Osteoblast (primary cell): ENCODE measurements around the gene SECTM1. TPM values are rescaled to one million over a fixed set of nuclear protein-coding genes. Genes with fewer than 3 reads are reported as not detected.
A peak's percentile ranks its signal among the peaks of the same experiment; 100 is the strongest.

ENCODE experiments used
- DNase-seq: peaks from one replicate; pipeline ENCODE4 v3.0.0; 2011; ENCODE audit warnings: low spot score, mixed read lengths; ENCODE audit not compliant: insufficient read length; ENCODE audit errors: missing footprints
- H2AFZ ChIP-seq: 2 replicates; pipeline ENCODE4 v1.6.0; 2011; ENCODE audit warnings: mild to moderate bottlenecking, low read length
- H3K27ac ChIP-seq: 2 replicates; pipeline ENCODE4 v1.5.1; 2011; ENCODE audit warnings: mild to moderate bottlenecking, low read depth, low read length, moderate library complexity
- H3K27me3 ChIP-seq: 2 replicates; pipeline ENCODE4 v1.6.0; 2012; ENCODE audit warnings: mild to moderate bottlenecking, control low read depth, inconsistent platforms, low read length, moderate library complexity; ENCODE audit not compliant: insufficient read depth
- H3K36me3 ChIP-seq: 2 replicates; pipeline ENCODE4 v1.5.1; 2011; ENCODE audit warnings: mild to moderate bottlenecking, low read length, control low read depth, moderate library complexity; ENCODE audit not compliant: insufficient read depth
- H3K4me1 ChIP-seq: 2 replicates; pipeline ENCODE4 v1.5.1; 2011; ENCODE audit warnings: mild to moderate bottlenecking, low read length, control low read depth, moderate library complexity; ENCODE audit not compliant: insufficient read depth
- H3K4me2 ChIP-seq: 2 replicates; pipeline ENCODE4 v1.6.0; 2011; ENCODE audit warnings: mild to moderate bottlenecking, low read length; ENCODE audit not compliant: insufficient read depth
- H3K4me3 ChIP-seq: fragments of 200-600 bp; sonication (generic); 3 replicates; pipeline ENCODE4 v1.5.1; 2012; ENCODE audit warnings: mild to moderate bottlenecking, low read length, inconsistent platforms; ENCODE audit not compliant: insufficient read depth
- H3K79me2 ChIP-seq: 2 replicates; pipeline ENCODE4 v1.6.0; 2012; ENCODE audit warnings: mild to moderate bottlenecking, low read length, control low read depth, inconsistent platforms; ENCODE audit not compliant: insufficient read depth
- H3K9me3 ChIP-seq: 2 replicates; pipeline ENCODE4 v1.5.1; 2011; ENCODE audit warnings: low read depth, low read length, control low read depth
- H4K20me1 ChIP-seq: 2 replicates; pipeline ENCODE4 v1.6.0; 2012; ENCODE audit warnings: mild to moderate bottlenecking, low read length, control low read depth; ENCODE audit not compliant: insufficient read depth
- total RNA-seq: library from RNA; depleted of rRNA; stranded (reverse); fragments of >200 nt; gene quantifications from 2 replicates; pipeline ENCODE4 v1.2.3, GENCODE V29; 2012
- TF ChIP-seq, protein P1 (sequence below): IDR thresholded peaks from 2 replicates; pipeline ENCODE4 v1.5.1; 2011; ENCODE audit warnings: mild to moderate bottlenecking, low read depth, low read length, moderate library complexity; ENCODE audit errors: extremely low read depth

SECTM1 gene
- total RNA-seq, 1 donor: 5.8 TPM

DNA sequence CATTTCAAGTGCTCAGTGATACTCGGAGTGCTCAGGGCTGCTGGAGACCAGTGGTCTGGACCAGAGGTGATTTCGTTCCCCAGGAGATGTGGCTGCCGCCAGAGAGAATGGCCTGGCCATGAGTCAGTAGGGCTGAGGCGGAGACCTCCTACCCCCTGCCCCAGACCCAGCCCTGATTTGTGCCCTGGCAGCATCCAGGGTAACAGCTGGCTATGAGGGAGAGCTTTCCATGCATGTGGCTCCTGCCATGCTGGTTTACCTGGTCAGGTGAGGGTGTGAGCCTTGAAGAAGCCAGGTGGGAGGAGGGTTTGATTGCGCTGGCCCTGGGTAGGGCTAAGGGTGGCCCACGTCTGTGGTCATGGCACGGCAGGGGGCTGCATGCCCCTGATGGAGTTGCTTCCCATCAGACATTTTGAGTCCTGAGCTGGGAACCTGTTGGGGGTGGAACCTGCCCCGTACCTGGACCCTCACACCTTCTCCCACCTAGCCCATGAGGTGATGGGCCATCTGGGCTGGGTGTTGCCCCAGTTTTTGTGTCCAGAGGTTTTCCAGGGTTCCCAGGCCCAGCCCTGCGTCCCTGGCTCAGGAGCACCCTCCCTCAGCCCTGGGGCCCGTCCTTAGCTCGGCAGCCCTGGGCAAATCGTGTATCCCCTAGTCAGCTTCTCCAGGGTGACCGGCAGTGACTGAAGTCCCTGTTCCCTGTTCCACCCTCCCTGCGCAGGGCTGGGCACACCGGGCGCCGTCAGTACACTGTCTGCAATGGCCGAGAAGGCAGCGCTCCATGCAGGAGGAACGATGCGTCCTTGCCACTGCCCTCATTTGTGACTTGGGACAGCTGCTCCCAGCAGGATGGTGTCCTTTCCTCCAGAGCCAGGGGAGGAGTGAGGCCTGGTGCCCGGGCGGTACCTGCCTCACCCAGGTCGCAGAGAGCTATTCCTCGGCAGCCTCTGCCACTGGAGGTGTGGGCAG lies 51.0 kb downstream of the SECTM1 start:
- TF ChIP-seq, protein P1, sequence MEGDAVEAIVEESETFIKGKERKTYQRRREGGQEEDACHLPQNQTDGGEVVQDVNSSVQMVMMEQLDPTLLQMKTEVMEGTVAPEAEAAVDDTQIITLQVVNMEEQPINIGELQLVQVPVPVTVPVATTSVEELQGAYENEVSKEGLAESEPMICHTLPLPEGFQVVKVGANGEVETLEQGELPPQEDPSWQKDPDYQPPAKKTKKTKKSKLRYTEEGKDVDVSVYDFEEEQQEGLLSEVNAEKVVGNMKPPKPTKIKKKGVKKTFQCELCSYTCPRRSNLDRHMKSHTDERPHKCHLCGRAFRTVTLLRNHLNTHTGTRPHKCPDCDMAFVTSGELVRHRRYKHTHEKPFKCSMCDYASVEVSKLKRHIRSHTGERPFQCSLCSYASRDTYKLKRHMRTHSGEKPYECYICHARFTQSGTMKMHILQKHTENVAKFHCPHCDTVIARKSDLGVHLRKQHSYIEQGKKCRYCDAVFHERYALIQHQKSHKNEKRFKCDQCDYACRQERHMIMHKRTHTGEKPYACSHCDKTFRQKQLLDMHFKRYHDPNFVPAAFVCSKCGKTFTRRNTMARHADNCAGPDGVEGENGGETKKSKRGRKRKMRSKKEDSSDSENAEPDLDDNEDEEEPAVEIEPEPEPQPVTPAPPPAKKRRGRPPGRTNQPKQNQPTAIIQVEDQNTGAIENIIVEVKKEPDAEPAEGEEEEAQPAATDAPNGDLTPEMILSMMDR: no peak
- Histone ChIP-seq H2AFZ (no peak overlapping the region), H3K4me3 (no peak overlapping the region), H4K20me1 (no peaks in the 10 kb centered on the region), H3K79me2 (no peaks in the 10 kb centered on the region), H3K27ac (peak overlapping the region; percentile 26), H3K4me1 (peaks cover 22% of the 10 kb centered on the region), H3K9me3 (no peaks in the 10 kb centered on the region), H3K36me3 (no peaks in the 10 kb centered on the region), H3K4me2 (peak overlapping the region; percentile 32), H3K27me3 (no peaks in the 10 kb centered on the region)
- DNase-seq: peak; percentile 91

DNA sequence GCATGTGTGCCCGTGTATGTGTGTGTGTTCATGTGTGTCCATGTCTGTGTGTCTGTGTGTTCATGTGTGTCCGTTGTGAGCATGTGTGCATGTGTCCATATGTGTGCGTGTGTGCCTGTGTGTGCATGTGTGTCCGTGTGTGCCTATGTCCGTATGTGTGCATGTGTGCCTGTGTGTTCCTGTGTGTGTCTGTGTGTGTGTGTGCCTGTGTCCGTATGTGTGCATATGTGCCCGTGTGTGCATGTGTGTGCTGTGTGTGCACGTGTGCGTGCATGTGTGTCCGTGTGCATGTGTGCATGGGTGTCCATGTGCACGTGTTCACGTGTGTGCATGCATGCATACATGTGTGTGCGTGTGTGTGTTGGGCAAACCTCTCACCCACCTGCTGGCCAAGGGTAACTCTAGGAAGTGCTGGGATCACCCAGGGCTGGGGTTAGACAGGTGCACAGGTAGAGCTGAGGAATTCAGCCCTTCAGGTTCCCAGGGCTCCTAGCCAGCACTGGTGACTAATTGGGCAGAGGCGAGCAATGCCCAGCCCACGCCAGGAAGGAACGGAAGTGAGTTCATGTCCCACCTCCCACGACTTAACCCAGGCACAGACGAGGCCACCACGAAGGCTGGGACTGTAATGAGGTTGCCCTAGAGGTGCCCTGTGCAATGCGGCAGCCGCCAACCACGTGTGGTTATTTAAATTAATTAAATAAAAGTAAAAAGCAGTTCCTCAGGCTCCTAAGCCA lies 51.9 kb downstream of the SECTM1 start:
- DNase-seq: peak; percentile 80
- H3K27ac ChIP-seq: peak overlapping the region; percentile 26
- H4K20me1 ChIP-seq: no peaks in the 10 kb centered on the region
- no peak overlapping the region for H3K4me3 ChIP-seq
- TF ChIP-seq, protein P1: no peak
- H3K79me2 ChIP-seq: no peaks in the 10 kb centered on the region
- no peak overlapping the region for H2AFZ ChIP-seq
- peaks cover 22% of the 10 kb centered on the region for H3K4me1 ChIP-seq
- peak overlapping the region; percentile 24 for H3K4me2 ChIP-seq
- H3K9me3 ChIP-seq: no peaks in the 10 kb centered on the region
- H3K27me3 ChIP-seq: no peaks in the 10 kb centered on the region
- no peaks in the 10 kb centered on the region for H3K36me3 ChIP-seq

DNA sequence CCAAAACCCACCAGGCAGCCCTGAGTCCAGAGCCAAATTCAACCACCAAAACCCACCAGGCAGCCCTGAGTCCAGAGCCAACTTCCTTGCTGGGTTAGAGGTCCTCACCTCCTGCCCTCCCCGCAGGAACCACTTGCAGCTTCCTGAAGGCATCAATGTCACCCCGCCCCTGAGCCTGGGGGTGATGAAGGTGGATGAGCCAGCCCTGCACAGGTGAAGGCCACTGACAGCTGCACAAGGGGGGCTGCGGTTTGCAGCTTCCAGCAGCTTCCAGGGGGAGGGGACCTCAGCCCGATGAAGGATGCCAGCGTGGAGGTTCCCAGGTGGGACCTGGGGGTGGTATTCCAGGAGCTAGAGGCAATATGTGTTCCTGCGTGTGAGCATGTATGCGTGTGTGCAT lies 52.5 kb downstream of the SECTM1 start:
- Histone ChIP-seq H3K4me2 (no peak overlapping the region), H3K27me3 (no peaks in the 10 kb centered on the region), H3K4me1 (peaks cover 22% of the 10 kb centered on the region), H4K20me1 (no peaks in the 10 kb centered on the region), H3K79me2 (no peaks in the 10 kb centered on the region), H3K4me3 (no peak overlapping the region), H2AFZ (no peak overlapping the region), H3K9me3 (no peaks in the 10 kb centered on the region), H3K27ac (no peak overlapping the region), H3K36me3 (no peaks in the 10 kb centered on the region)
- peak; percentile 34 for DNase-seq
- TF ChIP-seq, protein P1: no peak

DNA sequence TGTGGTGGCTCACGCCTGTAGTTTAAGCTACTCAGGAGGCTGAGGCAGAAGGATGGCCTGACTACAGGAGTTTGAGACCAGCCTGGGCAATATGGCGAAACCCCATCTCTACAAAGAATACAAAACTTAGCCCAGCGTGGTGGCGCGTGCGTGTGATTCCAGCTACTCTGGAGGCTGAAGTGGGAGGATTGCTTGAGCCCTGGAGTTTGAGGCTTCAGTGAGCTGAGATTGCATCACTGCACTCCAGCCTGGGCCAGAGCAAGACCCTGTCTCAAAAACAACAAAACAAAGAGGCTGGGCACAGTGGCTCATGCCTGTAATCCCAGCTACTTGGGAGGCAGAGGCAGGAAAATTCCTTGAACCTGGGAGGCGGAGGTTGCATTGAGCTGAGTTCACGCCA lies 53.0 kb downstream of the SECTM1 start:
- Histone ChIP-seq H3K27me3 (no peaks in the 10 kb centered on the region), H3K4me3 (no peak overlapping the region), H3K36me3 (no peaks in the 10 kb centered on the region), H3K79me2 (no peaks in the 10 kb centered on the region), H2AFZ (no peak overlapping the region), H3K4me2 (no peak overlapping the region), H3K4me1 (peaks cover 22% of the 10 kb centered on the region), H3K27ac (no peak overlapping the region), H3K9me3 (no peaks in the 10 kb centered on the region), H4K20me1 (no peaks in the 10 kb centered on the region)
- no peak for DNase-seq
- TF ChIP-seq, protein P1: no peak
